Suprapubic skin (tissue), 4 donors: ENCODE results near the gene TRIM77.

Source experiments
- POLR2A ChIP-seq, 2 donors: fragments of 450-650 bp; IDR thresholded peaks; one replicate each; pipeline ENCODE4 v1.6.1; 2017; ENCODE audit warnings: antibody characterized with exemption in 2 of 2, mild to moderate bottlenecking in 2 of 2, moderate library complexity in 2 of 2
- POLR2AphosphoS5 ChIP-seq, 3 donors: sonication (generic); formaldehyde crosslinking; IDR thresholded peaks; one replicate each; pipeline ENCODE4 v1.6.1; 2017; ENCODE audit warnings: antibody characterized with exemption in 3 of 3
- TF ChIP-seq, protein P1 (sequence below), 2 donors: fragments of 200-600 bp in 1 of 2; fragments of 450-650 bp in 1 of 2; sonication (generic) in 1 of 2; IDR thresholded peaks; one replicate each; pipeline ENCODE4 v1.5.1; 2016 to 2019; ENCODE audit warnings: antibody characterized with exemption in 2 of 2, mild to moderate bottlenecking in 1 of 2, moderate library complexity in 1 of 2

DNA sequence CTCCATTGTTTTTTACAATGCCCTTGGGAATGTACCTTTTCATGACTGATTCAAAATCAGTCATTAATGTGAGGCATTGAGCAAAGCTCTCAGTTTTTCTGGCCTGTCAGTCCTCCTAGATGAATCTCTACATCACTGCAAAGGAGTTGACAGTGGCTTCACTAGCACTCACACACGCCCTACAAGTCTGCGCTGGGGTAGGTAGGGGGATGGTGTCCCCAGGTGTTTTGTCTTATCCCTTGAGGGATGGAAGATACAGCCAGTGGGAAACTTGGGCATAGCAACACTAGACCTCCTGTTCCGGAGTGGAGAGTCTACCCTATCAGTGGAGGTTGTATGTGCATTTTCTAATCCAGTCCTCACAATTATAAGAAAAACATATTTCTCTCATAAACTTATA, 27.0 kb downstream of the TRIM77 start:
- TF ChIP-seq, protein P1, sequence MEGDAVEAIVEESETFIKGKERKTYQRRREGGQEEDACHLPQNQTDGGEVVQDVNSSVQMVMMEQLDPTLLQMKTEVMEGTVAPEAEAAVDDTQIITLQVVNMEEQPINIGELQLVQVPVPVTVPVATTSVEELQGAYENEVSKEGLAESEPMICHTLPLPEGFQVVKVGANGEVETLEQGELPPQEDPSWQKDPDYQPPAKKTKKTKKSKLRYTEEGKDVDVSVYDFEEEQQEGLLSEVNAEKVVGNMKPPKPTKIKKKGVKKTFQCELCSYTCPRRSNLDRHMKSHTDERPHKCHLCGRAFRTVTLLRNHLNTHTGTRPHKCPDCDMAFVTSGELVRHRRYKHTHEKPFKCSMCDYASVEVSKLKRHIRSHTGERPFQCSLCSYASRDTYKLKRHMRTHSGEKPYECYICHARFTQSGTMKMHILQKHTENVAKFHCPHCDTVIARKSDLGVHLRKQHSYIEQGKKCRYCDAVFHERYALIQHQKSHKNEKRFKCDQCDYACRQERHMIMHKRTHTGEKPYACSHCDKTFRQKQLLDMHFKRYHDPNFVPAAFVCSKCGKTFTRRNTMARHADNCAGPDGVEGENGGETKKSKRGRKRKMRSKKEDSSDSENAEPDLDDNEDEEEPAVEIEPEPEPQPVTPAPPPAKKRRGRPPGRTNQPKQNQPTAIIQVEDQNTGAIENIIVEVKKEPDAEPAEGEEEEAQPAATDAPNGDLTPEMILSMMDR (IDR thresholded peaks at IDR 0.05): no peak
- TF ChIP-seq POLR2AphosphoS5 (IDR thresholded peaks at IDR 0.05): no peak
- no peak for TF ChIP-seq POLR2A (IDR thresholded peaks at IDR 0.05)
